H1 (cell line): ENCODE measurements around the gene PALM. TPM values are rescaled to one million over a fixed set of nuclear protein-coding genes. Genes with fewer than 3 reads are reported as not detected.

Source experiments
- CTCF ChIA-PET: fragments of 300-600 bp; sonication (Branson Sonifier 250); formaldehyde crosslinking; loops from one replicate; lab custom pipeline; 2021; ENCODE audit not compliant: partially characterized antibody; lab: Charles Lee
- POLR2A ChIA-PET: fragments of 300-600 bp; sonication (Branson Sonifier 250); formaldehyde crosslinking; loops from one replicate; lab custom pipeline; 2021; ENCODE audit warnings: inconsistent platforms; ENCODE audit not compliant: partially characterized antibody; lab: Charles Lee
- DNase-seq, 2 experiments: peaks; one replicate each; pipeline versions ENCODE4 v3.0.0 to v3.0.0-alpha.2; 2010 to 2022; ENCODE audit warnings: low spot score in 2 of 2, low read depth in 1 of 2, mixed read lengths in 1 of 2
- FAIRE-seq: peaks from 2 replicates; lab custom pipeline; 2011; peaks lifted over from hg19 to GRCh38; lab: Jason Lieb, UNC
- H2AFZ ChIP-seq: 2 replicates; pipeline ENCODE4 v1.8.1; 2012; ENCODE audit warnings: low read length, inconsistent platforms
- H2AK5ac ChIP-seq: 2 replicates; pipeline ENCODE4 v1.6.1; 2013; ENCODE audit warnings: low read depth, low read length
- H2BK120ac ChIP-seq: replicated peaks from 2 replicates; pipeline ENCODE3; 2013; ENCODE audit warnings: low read depth, low read length, inconsistent platforms
- H2BK12ac ChIP-seq: 2 replicates; pipeline ENCODE4 v1.6.1; 2013; ENCODE audit warnings: low read depth, low read length
- H2BK15ac ChIP-seq: 2 replicates; pipeline ENCODE4 v1.6.1; 2013; ENCODE audit warnings: low read length
- H2BK20ac ChIP-seq: 2 replicates; pipeline ENCODE4 v1.6.1; 2013; ENCODE audit warnings: low read length
- H2BK5ac ChIP-seq: 2 replicates; pipeline ENCODE4 v1.6.1; 2013; ENCODE audit warnings: low read depth, low read length
- H3K14ac ChIP-seq: 2 replicates; pipeline ENCODE4 v1.6.1; 2013; ENCODE audit warnings: inconsistent platforms; ENCODE audit not compliant: insufficient read length
- H3K18ac ChIP-seq: 2 replicates; pipeline ENCODE4 v1.6.1; 2013; ENCODE audit warnings: low read length; ENCODE audit errors: extremely low read depth
- H3K23ac ChIP-seq: 2 replicates; pipeline ENCODE4 v1.6.1; 2013; ENCODE audit warnings: inconsistent platforms; ENCODE audit not compliant: insufficient read length
- H3K23me2 ChIP-seq: 2 replicates; pipeline ENCODE4 v1.6.1; 2013; ENCODE audit warnings: low read depth, low read length
- H3K27ac ChIP-seq: 2 replicates; pipeline ENCODE4 v1.6.1; 2011; ENCODE audit warnings: low read depth, low read length, inconsistent platforms
- H3K27me3 ChIP-seq, 4 experiments: replicated peaks in 1 of 4; 1 replicate in 1 of 4; 2 replicates in 3 of 4; pipeline versions ENCODE4 v1.6.1 to v1.8.1; 2011 to 2013; ENCODE audit warnings: low read length in 3 of 4, mild to moderate bottlenecking in 3 of 4, inconsistent platforms in 2 of 4, mixed read lengths in 2 of 4, moderate library complexity in 1 of 4; ENCODE audit not compliant: control insufficient read depth in 3 of 4, insufficient read depth in 3 of 4; ENCODE audit errors: extremely low read depth in 1 of 4
- H3K36me3 ChIP-seq, 4 experiments: 2 replicates each; pipeline versions ENCODE4 v1.6.1 to v1.8.1; 2011 to 2013; ENCODE audit warnings: mild to moderate bottlenecking in 4 of 4, low read length in 3 of 4, moderate library complexity in 2 of 4, control low read depth in 1 of 4, inconsistent platforms in 1 of 4; ENCODE audit not compliant: insufficient read depth in 4 of 4, control insufficient read depth in 2 of 4
- H3K4ac ChIP-seq: replicated peaks from 2 replicates; pipeline ENCODE3; 2013; ENCODE audit warnings: low read length, low read depth, mixed read lengths, inconsistent platforms; ENCODE audit not compliant: insufficient read length
- H3K4me1 ChIP-seq, 4 experiments: replicated peaks in 1 of 4; 1 replicate in 1 of 4; 2 replicates in 3 of 4; pipeline versions ENCODE4 v1.6.1 to v1.8.1; 2011 to 2013; ENCODE audit warnings: low read length in 3 of 4, inconsistent platforms in 2 of 4, mixed read lengths in 1 of 4; ENCODE audit not compliant: insufficient read depth in 4 of 4, control insufficient read depth in 3 of 4
- H3K4me2 ChIP-seq, 2 experiments: 2 replicates each; pipeline versions ENCODE4 v1.6.1 to v1.8.1; 2011 to 2013; ENCODE audit warnings: low read depth in 2 of 2, low read length in 2 of 2, control low read depth in 1 of 2, inconsistent platforms in 1 of 2, mild to moderate bottlenecking in 1 of 2; ENCODE audit not compliant: insufficient read depth in 1 of 2
- H3K4me3 ChIP-seq, 4 experiments: fragments of 200-600, 300-600 bp in 1 of 4; sonication (generic), shearing (Covaris generic), sonication (Bioruptor Twin) in 1 of 4; 2 replicates each; pipeline versions ENCODE4 v1.5.1 to v1.8.1; 2011 to 2016; ENCODE audit warnings: low read length in 4 of 4, low read depth in 3 of 4, control low read depth in 2 of 4, inconsistent platforms in 2 of 4, mild to moderate bottlenecking in 2 of 4, mixed read lengths in 1 of 4, moderate library complexity in 1 of 4; ENCODE audit not compliant: insufficient read depth in 2 of 4; ENCODE audit errors: extremely low read depth in 1 of 4
- H3K56ac ChIP-seq: replicated peaks from 2 replicates; pipeline ENCODE3; 2013; ENCODE audit warnings: low read depth, mild to moderate bottlenecking, mixed read lengths, low read length, inconsistent platforms; ENCODE audit not compliant: insufficient read length
- H3K79me1 ChIP-seq: 2 replicates; pipeline ENCODE4 v1.6.1; 2013; ENCODE audit warnings: low read depth, low read length, control low read depth
- H3K79me2 ChIP-seq, 2 experiments: 2 replicates each; pipeline versions ENCODE4 v1.6.1 to v1.8.1; 2012 to 2013; ENCODE audit warnings: low read length in 2 of 2, mild to moderate bottlenecking in 2 of 2, inconsistent platforms in 1 of 2; ENCODE audit not compliant: insufficient read depth in 2 of 2, control insufficient read depth in 1 of 2
- H3K9ac ChIP-seq, 4 experiments: replicated peaks in 1 of 4; 1 replicate in 1 of 4; 2 replicates in 3 of 4; pipeline versions ENCODE4 v1.6.1 to v1.8.1; 2011 to 2013; ENCODE audit warnings: low read depth in 3 of 4, low read length in 3 of 4, control low read depth in 2 of 4, mild to moderate bottlenecking in 2 of 4, moderate library complexity in 2 of 4, inconsistent platforms in 1 of 4; ENCODE audit errors: extremely low read depth in 1 of 4
- H3K9me3 ChIP-seq, 2 experiments: 2 replicates each; pipeline versions ENCODE4 v1.6.1 to v1.8.1; 2012 to 2013; ENCODE audit warnings: mild to moderate bottlenecking in 2 of 2, moderate library complexity in 2 of 2, control low read depth in 1 of 2, inconsistent platforms in 1 of 2, low read depth in 1 of 2, low read length in 1 of 2, mixed read lengths in 1 of 2; ENCODE audit not compliant: insufficient read depth in 2 of 2
- H4K20me1 ChIP-seq, 2 experiments: replicated peaks in 1 of 2; 2 replicates each; pipeline versions ENCODE3 to v1.8.1; 2011 to 2013; ENCODE audit warnings: inconsistent platforms in 2 of 2, low read length in 2 of 2, mild to moderate bottlenecking in 1 of 2; ENCODE audit not compliant: insufficient read depth in 2 of 2, control insufficient read depth in 1 of 2
- H4K5ac ChIP-seq: 2 replicates; pipeline ENCODE4 v1.6.1; 2013; ENCODE audit warnings: low read length, low read depth, mixed read lengths, inconsistent platforms; ENCODE audit not compliant: insufficient read length
- H4K8ac ChIP-seq: 2 replicates; pipeline ENCODE4 v1.8.0; 2013; ENCODE audit warnings: mild to moderate bottlenecking, moderate library complexity, low read length, inconsistent platforms; ENCODE audit not compliant: insufficient read depth; ENCODE audit errors: extremely low read depth
- H4K91ac ChIP-seq: replicated peaks from 2 replicates; pipeline ENCODE3; 2013; ENCODE audit warnings: low read length, mixed read lengths, inconsistent platforms; ENCODE audit not compliant: insufficient read length
- CHD1 ChIP-seq: IDR thresholded peaks from 2 replicates; pipeline ENCODE4 v1.6.1; 2012; ENCODE audit warnings: low read depth, low read length, improper control_type of control experiment
- CHD2 ChIP-seq: IDR thresholded peaks from 2 replicates; pipeline ENCODE4 v1.6.1; 2012; ENCODE audit warnings: low read length, improper control_type of control experiment
- E2F6 ChIP-seq: IDR thresholded peaks from 2 replicates; pipeline ENCODE4 v1.6.1; 2012; ENCODE audit warnings: inconsistent platforms
- JUN ChIP-seq: IDR thresholded peaks from 2 replicates; pipeline ENCODE4 v1.6.1; 2011; ENCODE audit warnings: low read depth, mild to moderate bottlenecking, improper control_type of control experiment, low read length
- MAX ChIP-seq: IDR thresholded peaks from 2 replicates; pipeline ENCODE4 v1.6.1; 2012; ENCODE audit warnings: inconsistent platforms
- POLR2AphosphoS5 ChIP-seq: IDR thresholded peaks from 2 replicates; pipeline ENCODE4 v1.6.1; 2011; ENCODE audit warnings: low read depth, low read length
- RAD21 ChIP-seq, 2 experiments: IDR thresholded peaks in 1 of 2; conservative IDR thresholded peaks in 1 of 2; 2 replicates each; pipeline ENCODE4 v1.6.1; 2011; ENCODE audit warnings: low read depth in 2 of 2, low read length in 2 of 2, improper control_type of control experiment in 1 of 2, inconsistent platforms in 1 of 2, mild to moderate bottlenecking in 1 of 2, moderate library complexity in 1 of 2
- RBBP5 ChIP-seq: IDR thresholded peaks from 2 replicates; pipeline ENCODE4 v1.7.1; 2012; ENCODE audit warnings: low read depth, mild to moderate bottlenecking, inconsistent platforms, low read length, moderate library complexity, borderline replicate concordance
- RFX5 ChIP-seq: IDR thresholded peaks from 2 replicates; pipeline ENCODE4 v1.6.1; 2011; ENCODE audit warnings: low read depth, low read length, improper control_type of control experiment, borderline replicate concordance
- RXRA ChIP-seq: IDR thresholded peaks from 2 replicates; pipeline ENCODE4 v1.6.1; 2011; ENCODE audit warnings: low read depth, mild to moderate bottlenecking, low read length, moderate library complexity; ENCODE audit not compliant: insufficient read depth
- SIRT6 ChIP-seq: IDR thresholded peaks from one replicate; pipeline ENCODE4 v1.7.1; 2012; ENCODE audit warnings: low read length, inconsistent platforms
- SRF ChIP-seq: IDR thresholded peaks from 2 replicates; pipeline ENCODE4 v1.6.1; 2011; ENCODE audit warnings: mild to moderate bottlenecking, low read depth, low read length, moderate library complexity
- WGBS, 2 experiments: shearing (Covaris generic) in 1 of 2; methylation state at CpG; one replicate each; pipeline versions ENCODE4 v1.1.6 to v1.1.7; 2013 to 2015; ENCODE audit warnings: low lambda C conversion rate in 2 of 2, mixed read lengths in 2 of 2, inconsistent platforms in 1 of 2, low coverage in 1 of 2, missing lambda C conversion rate in 1 of 2; ENCODE audit not compliant: insufficient replicate concordance in 2 of 2, insufficient coverage in 1 of 2, insufficient read length in 1 of 2; ENCODE audit errors: extremely low coverage in 1 of 2, missing lambda C conversion rate in 1 of 2; 5-methylcytosine and 5-hydroxymethylcytosine counted together
- polyA plus RNA-seq, 7 experiments: library from polyadenylated mRNA; depleted of rRNA in 3 of 7; stranded (reverse) in 5 of 7; unstranded in 2 of 7; fragments of >200 nt in 5 of 7; fragments of 200-250 nt in 2 of 7; gene quantifications; 1 replicate in 5 of 7; 2 replicates in 1 of 7; 4 replicates in 1 of 7; pipeline versions ENCODE4 v1.2.1 to v1.2.3, GENCODE V29; 2011 to 2013; ENCODE audit warnings: missing spikeins in 2 of 7, mixed read lengths in 2 of 7
- total RNA-seq: library from RNA; stranded (reverse); fragmentation: NEBNext Ultra II Directional; extraction: Animal tissue kit (Norgen Biotek cat#: 25700); gene quantifications from 2 replicates; pipeline ENCODE4 v1.2.1, GENCODE V29; 2021

Gene PALM
- total and polyA plus RNA-seq, 2 of the 8 experiments (the other 6 are each of a cell fraction or from before 2014, with no cell fraction given), result 5.7 to 16.5 TPM

GRCh38 chr19:765179-765738 lies 56.5 kb downstream of the PALM start:
- Histone ChIP-seq H2AK5ac (no peak overlapping the region), H3K23me2 (no peaks in the 10 kb centered on the region), H3K4me1 (no peaks in the 10 kb centered on the region), H4K91ac (no peak overlapping the region), H2BK5ac (no peak overlapping the region), H3K4me3 (no peak overlapping the region), H3K9me3 (no peaks in the 10 kb centered on the region), H2AFZ (no peak overlapping the region), H3K56ac (no peak overlapping the region), H3K27me3 (no peaks in the 10 kb centered on the region), H3K79me1 (no peaks in the 10 kb centered on the region; the same call in 1 of the 2 replicates), H4K8ac (no peak overlapping the region), H3K4ac (no peak overlapping the region), H2BK120ac (no peak overlapping the region), H3K23ac (no peak overlapping the region), H2BK12ac (no peak overlapping the region), H3K14ac (no peak overlapping the region), H3K79me2 (no peaks in the 10 kb centered on the region), H3K36me3 (no peaks in the 10 kb centered on the region), H3K9ac (no peak overlapping the region), H2BK20ac (no peak overlapping the region), H4K5ac (no peak overlapping the region), H3K18ac (no peak overlapping the region), H4K20me1 (no peaks in the 10 kb centered on the region), H3K4me2 (no peak overlapping the region), H2BK15ac (no peak overlapping the region), H3K27ac (no peak overlapping the region)
- FAIRE-seq (no peak), DNase-seq (no peak)
- WGBS, 2 experiments, result 85% methylated on average over 7 of the region's 7 CpGs; no CpG with 5 or more reads in 1 of the 2 experiments
- ChIA-PET CTCF (interaction anchor here (0.7 to 0.9 kb wide), 2 partner anchors 95 to 853 kb away, joined by 3 read pairs; no protein-coding TSS in a partner anchor), POLR2A (interaction anchor here (1.2 to 2.3 kb wide), 4 partner anchors 16 to 39 kb away, joined by 3 to 9 read pairs (median 6); no protein-coding TSS in a partner anchor)
- TF ChIP-seq RAD21 (IDR thresholded peaks at IDR 0.05 in 1 of 2, conservative IDR thresholded peaks at IDR 0.05 in 1 of 2; ENCODE audit: low read depth in 2 of 2, low read length in 2 of 2) (no peak), SRF (no peak), POLR2AphosphoS5 (no peak), RBBP5 (no peak), RFX5 (no peak), E2F6 (no peak), RXRA (no peak), CHD1 (no peak), SIRT6 (no peak), JUN (no peak), CHD2 (no peak), MAX (no peak)
